ENCODE data around the gene SNCA. TPM values are rescaled to one million over a fixed set of nuclear protein-coding genes. Genes with fewer than 3 reads are reported as not detected.

SNCA gene
- total RNA-seq, 5 donors from 2014 or later (not counting 1 experiment from before 2014, with no cell fraction given), result 0.25 to 0.90 (median 0.62) TPM; not detected in 1

DNA sequence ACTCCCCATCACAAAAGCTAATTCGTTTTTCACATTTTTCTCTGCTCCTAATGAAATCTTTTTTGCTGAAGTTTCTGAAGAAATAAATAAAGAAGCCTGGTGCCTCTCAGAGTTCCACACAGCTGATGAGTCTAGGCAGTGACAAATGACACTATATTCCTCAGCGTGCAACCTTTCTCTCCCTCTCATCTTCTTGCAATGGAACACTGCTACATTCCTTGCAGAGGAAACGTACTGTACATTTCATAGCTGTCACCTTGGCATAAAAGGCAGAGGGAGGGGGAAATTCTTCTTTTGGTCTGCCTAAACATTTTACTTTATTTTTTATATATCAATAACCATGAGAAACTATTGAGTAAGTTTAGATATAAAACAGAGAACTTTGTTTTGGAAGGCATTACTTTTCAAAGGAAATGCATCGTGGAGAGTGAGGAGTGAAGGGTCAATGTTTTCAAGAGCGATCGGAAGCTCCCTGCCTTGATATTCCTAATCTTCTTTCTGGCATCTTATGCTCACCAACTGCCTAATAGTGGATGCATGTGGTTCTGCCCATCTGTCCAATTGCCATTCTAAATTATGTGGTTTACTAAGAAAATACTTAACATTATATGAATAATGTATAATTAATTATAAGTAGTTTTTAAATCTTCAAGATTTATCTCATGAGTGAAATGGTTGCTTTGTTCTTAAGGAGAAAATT is 29.4 kb downstream of the SNCA start:
- no peaks in the 10 kb centered on the region for H3K27me3 ChIP-seq (replicated peaks in 1 of 2; ENCODE audit: control insufficient read depth in 2 of 2, extremely low read depth in 1 of 2, insufficient read depth in 2 of 2, low read length in 1 of 2)
- Mint-ChIP-seq H3K27ac (no peak overlapping the region), H3K9me3 (peaks cover 0 to 4% (median 0%) of the 10 kb centered on the region in 3 donors), H3K4me3 (no peak overlapping the region), H3K27me3 (peaks cover 0 to 1% of the 10 kb centered on the region in 2 donors), H3K4me1 (no peaks in the 10 kb centered on the region), H3K36me3 (no peaks in the 10 kb centered on the region)
- DNase-seq, result no peak
- no peaks in the 10 kb centered on the region for H3K4me1 ChIP-seq (ENCODE audit: control insufficient read depth in 1 of 2, extremely low read depth in 1 of 2, insufficient read depth in 2 of 2, low read length in 2 of 2)
- H3K36me3 ChIP-seq (ENCODE audit: control insufficient read depth in 2 of 2, extremely low read depth in 1 of 2, insufficient read depth in 1 of 2, low read length in 1 of 2), result no peaks in the 10 kb centered on the region
- H3K27ac ChIP-seq (ENCODE audit: low read length), result no peak overlapping the region
- ATAC-seq (replicated peaks in 1 of 4), result no peak
- no CpG with 5 or more reads among the region's 6 CpGs for WGBS (ENCODE audit: insufficient coverage)
- ChIA-PET CTCF (no interaction called here), POLR2A (no interaction called here)
- H3K9me3 ChIP-seq, result no peaks in the 10 kb centered on the region
- no peak overlapping the region for H3K4me3 ChIP-seq (ENCODE audit: control insufficient read depth in 1 of 2, extremely low read depth in 1 of 2, low read length in 1 of 2)

DNA sequence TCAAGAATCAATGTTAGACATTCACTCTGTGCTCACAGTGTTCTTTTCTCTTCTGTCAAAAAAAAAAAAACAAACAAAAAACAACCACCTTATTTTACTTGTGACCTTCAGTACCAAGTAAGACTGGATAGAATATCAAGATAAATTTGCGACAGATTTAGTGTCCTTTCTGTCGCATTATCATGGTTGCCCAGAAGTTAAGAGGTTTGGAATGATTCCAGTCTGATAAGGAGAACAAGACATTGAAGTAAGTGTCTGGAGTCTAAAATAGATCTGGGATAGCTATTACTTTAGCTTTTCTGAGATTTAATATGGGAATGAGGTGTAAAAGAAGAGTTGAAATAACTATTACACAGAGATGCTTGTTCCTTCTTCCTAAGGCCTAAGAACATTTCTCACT is 31.7 kb downstream of the SNCA start:
- H3K27ac Mint-ChIP-seq, result no peak overlapping the region
- no peak overlapping the region for H3K4me3 ChIP-seq (ENCODE audit: control insufficient read depth in 1 of 2, extremely low read depth in 1 of 2, low read length in 1 of 2)
- no CpG with 5 or more reads among the region's 2 CpGs for WGBS (ENCODE audit: insufficient coverage)
- no peaks in the 10 kb centered on the region for H3K9me3 ChIP-seq
- ATAC-seq (replicated peaks in 1 of 4) (no peak), DNase-seq (no peak)
- H3K4me1 ChIP-seq (ENCODE audit: control insufficient read depth in 1 of 2, extremely low read depth in 1 of 2, insufficient read depth in 2 of 2, low read length in 2 of 2), result no peaks in the 10 kb centered on the region
- H3K4me3 Mint-ChIP-seq, result no peak overlapping the region
- no peak overlapping the region for H3K27ac ChIP-seq (ENCODE audit: low read length)
- peaks cover 0 to 4% (median 0%) of the 10 kb centered on the region in 3 donors for H3K9me3 Mint-ChIP-seq
- peaks cover 0 to 3% of the 10 kb centered on the region in 2 donors for H3K27me3 Mint-ChIP-seq
- no peaks in the 10 kb centered on the region for H3K36me3 Mint-ChIP-seq
- ChIA-PET CTCF (no interaction called here), POLR2A (interaction anchor here in 1 of 2 donors (0.6 kb wide), 1 partner anchor 11 kb away, joined by 3 read pairs; no protein-coding TSS in a partner anchor)
- no peaks in the 10 kb centered on the region for H3K27me3 ChIP-seq (replicated peaks in 1 of 2; ENCODE audit: control insufficient read depth in 2 of 2, extremely low read depth in 1 of 2, insufficient read depth in 2 of 2, low read length in 1 of 2)
- H3K4me1 Mint-ChIP-seq, result no peaks in the 10 kb centered on the region
- H3K36me3 ChIP-seq (ENCODE audit: control insufficient read depth in 2 of 2, extremely low read depth in 1 of 2, insufficient read depth in 1 of 2, low read length in 1 of 2), result no peaks in the 10 kb centered on the region

DNA sequence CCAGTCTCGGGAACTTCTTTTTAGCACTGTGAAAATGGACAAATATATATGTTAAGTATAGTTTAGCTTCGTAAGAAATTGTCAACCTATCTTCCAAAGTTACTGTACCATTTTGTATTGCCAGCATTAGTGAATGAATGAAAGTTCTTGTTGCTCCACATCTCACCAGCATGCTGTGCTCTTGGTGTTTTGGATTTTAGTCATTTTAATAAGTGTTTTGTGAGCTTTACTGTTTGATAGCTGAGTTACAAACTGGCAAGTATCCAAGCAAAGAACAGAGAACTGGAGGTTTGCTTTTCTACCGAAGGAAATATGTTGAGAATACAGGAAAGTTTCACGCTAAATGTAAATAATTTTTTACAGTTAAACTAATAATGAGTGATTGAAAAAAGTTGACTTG is 33.0 kb downstream of the SNCA start:
- H3K4me1 Mint-ChIP-seq, result no peaks in the 10 kb centered on the region
- H3K4me3 ChIP-seq (ENCODE audit: control insufficient read depth in 1 of 2, extremely low read depth in 1 of 2, low read length in 1 of 2), result no peak overlapping the region
- no peak overlapping the region for H3K27ac ChIP-seq (ENCODE audit: low read length)
- DNase-seq, result no peak
- no peak for ATAC-seq (replicated peaks in 1 of 4)
- H3K9me3 Mint-ChIP-seq, result no peaks in the 10 kb centered on the region
- H3K27ac Mint-ChIP-seq, result no peak overlapping the region
- H3K36me3 ChIP-seq (ENCODE audit: control insufficient read depth in 2 of 2, extremely low read depth in 1 of 2, insufficient read depth in 1 of 2, low read length in 1 of 2), result no peaks in the 10 kb centered on the region
- H3K4me3 Mint-ChIP-seq, result no peak overlapping the region
- H3K36me3 Mint-ChIP-seq, result no peaks in the 10 kb centered on the region
- no peaks in the 10 kb centered on the region for H3K9me3 ChIP-seq
- no peaks in the 10 kb centered on the region for H3K27me3 ChIP-seq (replicated peaks in 1 of 2; ENCODE audit: control insufficient read depth in 2 of 2, extremely low read depth in 1 of 2, insufficient read depth in 2 of 2, low read length in 1 of 2)
- ChIA-PET CTCF (no interaction called here), POLR2A (no interaction called here)
- H3K27me3 Mint-ChIP-seq, result peaks cover 0 to 3% of the 10 kb centered on the region in 2 donors
- H3K4me1 ChIP-seq (ENCODE audit: control insufficient read depth in 1 of 2, extremely low read depth in 1 of 2, insufficient read depth in 2 of 2, low read length in 2 of 2), result no peaks in the 10 kb centered on the region
- WGBS (ENCODE audit: insufficient coverage), result no CpG with 5 or more reads among the region's 4 CpGs

DNA sequence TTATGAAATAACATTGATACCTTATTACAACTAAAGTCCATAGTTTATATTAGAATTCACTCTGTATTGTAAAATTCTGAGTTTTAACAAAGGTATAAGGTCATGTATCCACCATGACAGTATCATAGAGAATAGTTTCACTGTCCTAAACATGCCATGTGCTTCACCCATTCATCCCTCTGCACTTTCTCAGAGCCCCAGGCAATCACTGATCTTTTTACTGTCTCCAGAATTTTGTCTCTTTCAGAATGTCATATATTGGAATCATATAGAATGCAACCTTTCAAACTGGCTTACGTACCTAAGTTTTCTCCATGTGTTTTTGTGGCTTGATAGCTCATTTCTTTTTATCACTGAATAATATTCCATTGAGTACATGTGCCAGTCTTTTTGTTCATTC is 33.9 kb downstream of the SNCA start:
- POLR2A ChIA-PET, result no interaction called here
- H3K27ac ChIP-seq (ENCODE audit: low read length), result no peak overlapping the region
- H3K9me3 ChIP-seq, result no peaks in the 10 kb centered on the region
- no peak overlapping the region for H3K4me3 ChIP-seq (ENCODE audit: control insufficient read depth in 1 of 2, extremely low read depth in 1 of 2, low read length in 1 of 2)
- no peaks in the 10 kb centered on the region for H3K36me3 Mint-ChIP-seq
- no peaks in the 10 kb centered on the region for H3K9me3 Mint-ChIP-seq
- no CpG with 5 or more reads among the region's 1 CpG for WGBS (ENCODE audit: insufficient coverage)
- CTCF ChIA-PET, result no interaction called here
- no peak for DNase-seq
- no peaks in the 10 kb centered on the region for H3K27me3 ChIP-seq (replicated peaks in 1 of 2; ENCODE audit: control insufficient read depth in 2 of 2, extremely low read depth in 1 of 2, insufficient read depth in 2 of 2, low read length in 1 of 2)
- no peak for ATAC-seq (replicated peaks in 1 of 4)
- H3K4me1 Mint-ChIP-seq, result no peaks in the 10 kb centered on the region
- H3K27me3 Mint-ChIP-seq, result peaks cover 0 to 3% of the 10 kb centered on the region in 2 donors
- no peaks in the 10 kb centered on the region for H3K36me3 ChIP-seq (ENCODE audit: control insufficient read depth in 2 of 2, extremely low read depth in 1 of 2, insufficient read depth in 1 of 2, low read length in 1 of 2)
- H3K4me1 ChIP-seq (ENCODE audit: control insufficient read depth in 1 of 2, extremely low read depth in 1 of 2, insufficient read depth in 2 of 2, low read length in 2 of 2), result no peaks in the 10 kb centered on the region
- H3K27ac Mint-ChIP-seq, result no peak overlapping the region
- H3K4me3 Mint-ChIP-seq, result no peak overlapping the region

DNA sequence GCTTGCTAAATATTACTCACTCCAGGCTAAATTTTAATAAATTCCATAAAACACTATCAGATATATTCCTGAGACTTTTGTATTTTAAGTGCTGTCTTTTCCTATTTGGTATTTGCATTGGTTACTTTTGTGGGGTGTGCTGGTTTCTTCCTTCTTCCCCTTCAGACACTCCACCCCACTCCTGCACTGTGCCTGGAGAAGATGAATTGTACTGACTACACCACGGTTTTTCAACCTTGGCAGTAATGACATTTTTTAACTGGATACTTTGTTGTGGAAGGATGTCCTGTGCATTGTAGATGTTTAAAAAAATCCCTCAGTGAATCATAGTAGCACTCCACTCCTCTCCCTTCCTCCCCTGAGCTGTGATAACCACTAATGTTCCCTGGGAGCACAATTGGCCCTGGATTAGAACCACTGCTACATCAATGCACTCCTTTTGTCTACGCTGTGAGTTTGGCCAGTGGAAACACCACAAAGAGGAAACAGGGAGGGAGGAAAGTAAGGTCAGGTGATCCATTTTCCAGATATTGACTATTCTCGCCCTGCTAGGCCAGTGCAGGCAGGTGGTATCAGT is 36.3 kb downstream of the SNCA start:
- no peak overlapping the region for H3K27ac ChIP-seq (ENCODE audit: low read length)
- H3K9me3 ChIP-seq, result no peaks in the 10 kb centered on the region
- ATAC-seq (replicated peaks in 1 of 4) (no peak), DNase-seq (no peak)
- WGBS (ENCODE audit: insufficient coverage), result no CpG with 5 or more reads among the region's 3 CpGs
- Mint-ChIP-seq H3K36me3 (no peaks in the 10 kb centered on the region), H3K27ac (no peak overlapping the region), H3K9me3 (no peaks in the 10 kb centered on the region), H3K27me3 (peaks cover 6 to 8% of the 10 kb centered on the region in 2 donors), H3K4me3 (no peak overlapping the region), H3K4me1 (no peaks in the 10 kb centered on the region)
- CTCF ChIA-PET, result no interaction called here
- POLR2A ChIA-PET, result no interaction called here
- H3K4me3 ChIP-seq (ENCODE audit: control insufficient read depth in 1 of 2, extremely low read depth in 1 of 2, low read length in 1 of 2), result no peak overlapping the region
- H3K36me3 ChIP-seq (ENCODE audit: control insufficient read depth in 2 of 2, extremely low read depth in 1 of 2, insufficient read depth in 1 of 2, low read length in 1 of 2), result no peaks in the 10 kb centered on the region
- no peaks in the 10 kb centered on the region for H3K4me1 ChIP-seq (ENCODE audit: control insufficient read depth in 1 of 2, extremely low read depth in 1 of 2, insufficient read depth in 2 of 2, low read length in 2 of 2)
- H3K27me3 ChIP-seq (replicated peaks in 1 of 2; ENCODE audit: control insufficient read depth in 2 of 2, extremely low read depth in 1 of 2, insufficient read depth in 2 of 2, low read length in 1 of 2), result no peaks in the 10 kb centered on the region

DNA sequence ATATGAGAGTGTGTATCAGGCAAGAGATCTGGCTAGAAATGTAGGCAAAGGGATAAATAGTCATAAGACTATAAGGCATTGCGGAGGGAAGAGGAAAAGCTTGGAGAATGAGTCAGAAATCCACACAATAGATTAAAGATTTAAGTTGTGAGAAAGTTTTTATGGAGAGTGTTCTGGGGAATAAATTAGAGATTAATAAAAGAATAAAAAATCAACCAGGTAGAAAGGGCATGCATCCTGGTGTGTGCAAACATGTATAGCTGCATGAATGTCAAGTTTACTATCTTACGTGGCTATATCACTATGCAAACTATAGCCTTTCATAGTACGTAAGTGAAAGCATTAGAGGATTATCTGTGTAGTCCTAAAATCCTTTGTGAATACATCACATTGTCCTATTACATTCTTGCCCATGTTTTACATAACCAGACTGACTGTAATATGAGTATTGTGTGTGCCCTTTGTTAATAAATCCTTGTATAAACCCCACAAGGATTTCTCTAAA is 36.9 kb downstream of the SNCA start:
- WGBS (ENCODE audit: insufficient coverage), result no CpG with 5 or more reads among the region's 3 CpGs
- Mint-ChIP-seq H3K27me3 (peaks cover 6 to 8% of the 10 kb centered on the region in 2 donors), H3K4me1 (no peaks in the 10 kb centered on the region), H3K36me3 (no peaks in the 10 kb centered on the region), H3K27ac (no peak overlapping the region), H3K9me3 (no peaks in the 10 kb centered on the region), H3K4me3 (no peak overlapping the region)
- ATAC-seq (replicated peaks in 1 of 4) (no peak), DNase-seq (no peak)
- Histone ChIP-seq H3K9me3 (no peaks in the 10 kb centered on the region), H3K27ac (ENCODE audit: low read length) (no peak overlapping the region), H3K27me3 (replicated peaks in 1 of 2; ENCODE audit: control insufficient read depth in 2 of 2, extremely low read depth in 1 of 2, insufficient read depth in 2 of 2, low read length in 1 of 2) (no peaks in the 10 kb centered on the region), H3K36me3 (ENCODE audit: control insufficient read depth in 2 of 2, extremely low read depth in 1 of 2, insufficient read depth in 1 of 2, low read length in 1 of 2) (no peaks in the 10 kb centered on the region), H3K4me1 (ENCODE audit: control insufficient read depth in 1 of 2, extremely low read depth in 1 of 2, insufficient read depth in 2 of 2, low read length in 2 of 2) (no peaks in the 10 kb centered on the region), H3K4me3 (ENCODE audit: control insufficient read depth in 1 of 2, extremely low read depth in 1 of 2, low read length in 1 of 2) (no peak overlapping the region)
- CTCF ChIA-PET, result no interaction called here
- POLR2A ChIA-PET, result no interaction called here
